ENCODE results near the gene SLC20A1.

- TF ChIP-seq YY1 (IDR thresholded peaks at IDR 0.05; ENCODE audit: low read depth) (no peak), REST (IDR thresholded peaks at IDR 0.05; ENCODE audit: low read depth) (no peak), RAD21 (IDR thresholded peaks at IDR 0.05; ENCODE audit: low read depth) (no peak), NFIC (IDR thresholded peaks at IDR 0.05) (no peak), CREB1 (IDR thresholded peaks at IDR 0.05; ENCODE audit: low read depth) (no peak), TEAD4 (IDR thresholded peaks at IDR 0.05) (no peak), TAF1 (IDR thresholded peaks at IDR 0.05; ENCODE audit: low read depth) (no peak), CEBPB (IDR thresholded peaks at IDR 0.05) (no peak), USF1 (IDR thresholded peaks at IDR 0.05) (no peak), MAX (IDR thresholded peaks at IDR 0.05) (no peak), EP300 (IDR thresholded peaks at IDR 0.05; ENCODE audit: borderline replicate concordance) (no peak), TCF12 (IDR thresholded peaks at IDR 0.05; ENCODE audit: low read depth) (no peak)
These were observed 59.8 kb downstream of the SLC20A1 start for GRCh38 chr2:112705575-112705974.

Measured in Ishikawa (cell line).